Germinal center (tissue), 1 donor: ENCODE results near the gene NPNT.

Experiments
- DNase-seq: peaks from one replicate; pipeline ENCODE4 v3.0.0; 2012; ENCODE audit warnings: mixed read lengths, low spot score

Gene NPNT

DNA sequence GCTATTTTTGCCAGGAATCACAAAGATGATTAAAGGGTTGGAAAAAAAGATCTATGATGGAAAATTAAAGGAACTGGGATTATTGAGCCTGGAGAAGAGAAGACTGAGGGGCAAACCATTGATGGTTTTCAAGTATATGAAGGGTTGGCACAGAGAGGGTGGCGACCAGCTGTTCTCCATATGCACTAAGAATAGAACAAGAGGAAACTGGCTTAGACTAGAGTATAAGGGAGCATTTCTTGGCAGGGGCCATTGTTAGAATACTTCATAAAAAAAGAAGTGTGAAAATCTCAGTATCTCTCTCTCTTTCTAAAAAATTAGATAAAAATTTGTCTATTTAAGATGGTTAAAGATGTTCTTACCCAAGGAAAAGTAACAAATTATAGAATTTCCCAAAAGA, 75.1 kb downstream of the NPNT start:
- no peak for DNase-seq

DNA sequence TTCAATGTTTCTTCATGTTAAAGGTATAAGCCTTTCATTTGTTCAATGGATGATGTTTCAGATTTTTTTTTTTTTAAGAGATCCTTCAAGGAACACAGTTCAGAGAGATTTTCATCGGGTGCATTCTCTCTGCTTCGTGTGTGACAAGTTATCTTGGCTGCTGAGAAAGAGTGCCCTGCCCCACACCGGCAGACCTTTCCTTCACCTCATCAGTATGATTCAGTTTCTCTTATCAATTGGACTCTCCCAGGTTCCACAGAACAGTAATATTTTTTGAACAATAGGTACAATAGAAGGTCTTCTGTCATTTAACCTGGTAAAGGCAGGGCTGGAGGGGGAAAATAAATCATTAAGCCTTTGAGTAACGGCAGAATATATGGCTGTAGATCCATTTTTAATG, 75.8 kb downstream of the NPNT start:
- DNase-seq = no peak

DNA sequence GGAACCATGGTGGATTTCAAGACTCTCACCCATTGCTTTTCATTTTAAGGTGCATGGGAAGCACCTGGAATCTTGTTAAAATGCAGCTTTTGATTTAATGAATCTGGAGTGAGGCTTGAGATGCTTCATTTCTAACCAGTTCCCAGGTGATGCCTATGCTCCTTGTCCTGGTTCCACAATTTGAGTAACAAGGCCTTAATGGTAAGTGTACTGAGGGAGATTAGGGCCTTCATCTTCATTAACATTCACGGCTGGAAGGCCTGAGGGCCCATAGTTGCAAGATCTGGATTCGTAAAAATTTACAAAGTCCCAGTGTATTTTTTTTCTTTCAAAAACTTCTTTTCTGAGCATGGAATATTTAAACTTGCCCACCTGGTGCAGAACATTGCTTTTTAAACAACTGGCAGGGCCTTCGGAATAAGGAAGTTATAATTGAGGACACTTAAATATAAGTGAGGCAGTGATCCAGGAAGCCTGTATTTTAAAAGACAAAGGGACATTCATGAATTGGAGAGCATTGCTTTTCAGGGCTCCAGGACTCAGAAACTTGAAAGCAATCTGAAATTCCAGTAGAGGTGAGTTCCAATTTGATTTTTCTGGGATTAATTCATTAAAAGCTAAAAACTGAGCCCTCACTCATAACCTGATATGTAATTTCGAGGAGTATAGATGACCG, 77.8 kb downstream of the NPNT start:
- no peak for DNase-seq

DNA sequence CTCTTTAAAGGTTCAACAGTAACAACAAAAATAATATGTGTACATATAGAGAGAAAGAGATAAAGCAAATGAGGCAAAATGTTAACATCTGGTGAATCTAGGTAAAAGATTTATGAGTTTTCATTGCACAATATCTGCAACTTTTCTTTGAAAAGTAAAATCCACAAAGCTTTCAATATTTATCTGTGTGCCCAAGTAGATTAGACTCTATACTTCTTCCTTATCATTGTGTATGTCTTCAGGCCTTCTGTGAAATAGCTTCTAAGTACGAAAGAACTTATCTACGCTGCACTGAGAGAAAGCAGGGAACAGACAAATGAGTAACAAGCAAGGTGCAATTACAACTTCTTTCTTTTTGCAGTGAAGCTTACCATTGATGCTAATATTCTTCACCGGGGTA, 81.6 kb downstream of the NPNT start:
- no peak for DNase-seq

DNA sequence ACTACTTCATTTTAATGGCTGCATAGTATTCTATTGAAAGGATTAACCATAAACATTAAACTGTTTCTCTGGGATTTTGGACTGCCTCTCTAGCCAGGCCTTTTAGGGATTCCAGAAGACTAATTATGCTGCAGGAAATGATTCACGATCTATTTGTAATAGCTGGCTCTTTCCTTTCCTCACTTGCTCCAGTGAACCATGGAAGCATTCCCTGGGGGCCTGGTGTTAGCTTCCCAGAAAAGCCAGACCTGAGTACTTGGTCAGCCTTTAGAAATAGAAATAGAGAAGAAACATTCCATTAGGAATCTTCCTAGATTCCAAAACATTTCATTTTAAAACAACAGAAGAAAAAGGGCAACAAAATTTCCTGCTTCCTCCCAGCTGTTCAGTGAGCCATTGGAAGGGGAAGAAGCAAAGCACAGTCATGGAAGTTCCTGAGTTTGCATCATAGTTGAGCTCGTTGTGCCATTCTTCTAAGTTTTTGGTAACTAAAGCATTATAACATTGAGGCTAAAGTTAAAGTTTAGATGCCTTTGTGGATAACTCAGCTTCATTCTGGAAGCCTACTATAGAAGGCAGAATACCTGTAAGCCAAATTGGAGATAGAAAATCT, 83.5 kb downstream of the NPNT start:
- DNase-seq = no peak

DNA sequence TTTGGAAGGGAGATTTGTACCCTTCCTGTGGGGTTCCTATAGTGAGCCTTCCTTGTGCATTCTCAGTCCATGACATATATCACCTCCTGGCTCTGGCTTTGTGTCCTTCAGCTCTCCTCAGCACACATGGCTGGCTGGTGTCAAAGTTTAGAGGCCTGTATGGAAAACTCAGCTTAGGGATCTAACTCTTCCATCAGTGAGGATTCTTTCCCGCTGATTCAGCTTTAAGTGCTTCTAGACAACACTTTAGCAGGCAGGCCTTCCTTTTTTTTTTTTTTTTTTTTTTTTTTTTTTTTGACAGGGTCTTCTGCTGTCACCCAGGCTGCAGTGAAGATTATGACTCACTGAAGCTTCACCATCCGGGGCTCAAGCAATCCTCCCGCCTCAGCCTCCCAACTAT, 84.2 kb downstream of the NPNT start:
- no peak for DNase-seq

DNA sequence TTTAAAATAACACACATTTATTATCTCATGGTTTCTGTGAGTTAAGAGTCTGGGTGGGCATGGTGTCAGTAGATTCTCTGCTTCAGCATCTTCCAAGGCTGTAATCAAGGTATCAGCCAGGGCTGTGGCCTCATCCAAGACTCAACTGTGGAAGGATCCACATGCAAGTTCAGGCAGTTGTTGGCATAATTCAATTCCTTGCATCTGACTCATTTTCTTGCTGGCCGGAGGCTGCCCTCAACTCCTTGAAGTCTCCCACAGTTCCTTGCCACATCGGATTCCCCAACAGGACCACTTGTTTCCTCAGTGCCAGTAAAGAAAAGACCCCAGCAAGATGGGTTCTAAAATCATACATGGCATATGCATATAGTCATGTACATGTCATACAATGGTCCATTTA, 93.4 kb downstream of the NPNT start:
- no peak for DNase-seq

DNA sequence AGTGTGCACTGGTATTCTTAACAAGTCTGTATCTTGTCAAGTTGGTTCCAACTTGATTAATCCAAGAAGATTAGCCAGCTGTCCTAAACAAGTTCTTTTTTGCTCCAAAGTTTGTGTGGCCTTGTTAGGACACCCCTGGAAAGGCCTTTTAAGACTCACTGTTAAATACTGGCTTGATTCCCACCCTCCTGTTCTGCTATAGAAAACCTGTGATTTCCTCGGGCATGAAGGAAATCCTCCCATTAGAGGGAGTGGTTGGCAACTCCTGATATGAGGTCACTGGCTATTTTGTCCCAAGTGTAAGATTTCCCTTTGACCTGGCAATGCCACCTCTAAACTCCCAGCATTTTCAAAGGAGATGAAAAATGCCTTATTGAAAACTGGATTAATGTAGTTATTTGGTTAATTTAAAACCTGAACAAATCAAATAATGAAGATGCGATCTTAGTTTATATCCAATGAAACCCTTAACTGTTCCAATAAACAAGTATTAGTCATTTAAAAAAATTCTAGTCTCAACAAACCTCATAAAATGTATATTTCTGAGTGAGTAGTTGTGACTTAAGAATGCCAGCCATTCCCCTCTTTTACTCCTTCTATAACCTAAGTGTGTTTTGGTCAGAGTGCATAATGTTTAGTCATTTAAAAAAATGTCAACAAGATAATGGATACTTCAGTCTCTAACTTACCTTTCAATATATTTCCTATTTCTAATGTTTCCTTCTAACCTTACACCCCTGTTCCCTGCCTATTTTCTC, 94.4 kb downstream of the NPNT start:
- DNase-seq = no peak

DNA sequence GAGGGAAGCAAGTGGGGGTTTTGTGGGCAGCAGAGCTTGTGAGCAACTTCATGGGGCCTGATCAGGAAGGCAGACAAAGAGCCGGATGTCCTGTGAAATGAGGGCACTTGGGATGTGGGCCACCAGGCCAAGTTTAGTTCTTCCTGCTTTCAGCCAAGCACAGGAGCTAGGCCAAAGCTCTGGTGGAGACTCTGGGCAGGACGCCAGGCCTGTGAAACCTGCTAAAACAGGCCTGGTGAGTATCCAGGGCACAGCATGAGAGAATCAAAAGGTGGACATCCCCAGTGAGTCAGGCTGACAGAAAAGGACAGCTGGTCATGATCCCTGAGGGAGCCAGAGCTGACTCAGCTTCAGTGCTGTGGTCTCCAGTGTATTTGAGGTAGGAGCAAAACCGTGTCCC, 95.7 kb downstream of the NPNT start:
- no peak for DNase-seq

DNA sequence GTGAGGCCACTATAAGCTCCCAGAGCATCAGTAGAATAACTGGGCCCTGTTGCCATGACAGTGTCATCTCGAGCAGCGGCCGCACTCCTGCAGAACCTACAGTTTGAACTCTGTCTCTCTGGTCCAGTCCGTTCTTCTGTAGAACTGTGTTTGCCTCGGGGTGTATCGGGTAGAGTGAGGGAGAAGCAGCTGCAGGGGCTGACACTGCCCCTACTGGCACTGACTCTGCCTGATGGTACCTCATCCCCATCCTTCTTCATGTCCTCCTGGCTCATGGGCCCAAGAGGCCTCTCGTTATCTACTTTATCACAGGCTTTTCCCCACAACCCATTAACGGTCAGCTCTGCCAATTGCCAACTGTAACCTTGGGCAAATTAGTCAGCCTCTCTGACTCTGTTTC, 96.5 kb downstream of the NPNT start:
- no peak for DNase-seq

DNA sequence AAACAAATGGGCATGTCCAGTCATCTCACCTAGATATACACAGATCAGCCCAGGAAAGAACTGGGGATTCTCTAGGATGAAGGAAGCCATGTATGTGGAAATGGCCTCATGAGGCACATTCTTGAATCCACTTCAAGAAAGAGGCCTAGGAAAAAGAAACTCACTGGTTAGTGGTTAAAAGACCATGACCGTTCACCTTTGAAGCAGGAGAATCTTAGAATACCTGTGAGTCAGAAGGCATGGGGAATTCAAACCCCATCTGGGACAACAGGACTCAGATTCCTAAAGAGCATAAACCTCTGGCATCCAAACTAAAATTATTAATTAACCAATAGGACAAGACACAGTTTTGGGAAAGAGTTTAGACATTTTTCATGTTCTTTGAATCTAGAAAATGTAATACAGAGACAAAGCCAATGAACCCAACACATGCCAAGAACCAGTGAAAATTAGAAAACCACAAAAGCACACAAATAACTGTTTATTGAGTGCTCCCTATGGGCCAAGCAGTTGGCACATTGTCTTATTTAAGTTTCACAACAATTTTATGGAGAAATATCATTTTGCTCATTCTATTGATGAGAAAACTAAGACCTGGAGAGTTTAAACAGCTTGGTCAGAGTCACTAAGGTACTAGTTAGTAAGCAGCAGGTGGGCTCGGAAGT, 97.5 kb downstream of the NPNT start:
- DNase-seq = no peak

DNA sequence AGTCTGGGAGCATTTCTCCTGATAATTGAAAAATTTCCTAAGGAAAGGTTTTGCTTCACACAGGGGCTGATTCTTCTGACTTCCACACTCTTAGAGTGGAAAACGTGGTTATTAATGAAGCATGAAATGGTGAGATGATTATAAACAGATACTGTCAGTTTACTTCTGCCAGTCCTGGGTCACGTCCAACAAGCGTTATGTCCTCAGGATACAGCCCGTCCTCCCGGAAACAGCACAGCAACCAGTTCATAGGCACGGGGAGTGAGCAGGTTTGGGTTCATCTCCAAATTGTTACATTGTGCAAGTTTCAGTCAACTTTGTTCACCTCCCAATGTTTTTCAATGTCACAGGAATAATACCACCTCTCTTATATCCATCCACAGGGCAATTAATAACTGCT, 98.8 kb downstream of the NPNT start:
- DNase-seq = no peak

DNA sequence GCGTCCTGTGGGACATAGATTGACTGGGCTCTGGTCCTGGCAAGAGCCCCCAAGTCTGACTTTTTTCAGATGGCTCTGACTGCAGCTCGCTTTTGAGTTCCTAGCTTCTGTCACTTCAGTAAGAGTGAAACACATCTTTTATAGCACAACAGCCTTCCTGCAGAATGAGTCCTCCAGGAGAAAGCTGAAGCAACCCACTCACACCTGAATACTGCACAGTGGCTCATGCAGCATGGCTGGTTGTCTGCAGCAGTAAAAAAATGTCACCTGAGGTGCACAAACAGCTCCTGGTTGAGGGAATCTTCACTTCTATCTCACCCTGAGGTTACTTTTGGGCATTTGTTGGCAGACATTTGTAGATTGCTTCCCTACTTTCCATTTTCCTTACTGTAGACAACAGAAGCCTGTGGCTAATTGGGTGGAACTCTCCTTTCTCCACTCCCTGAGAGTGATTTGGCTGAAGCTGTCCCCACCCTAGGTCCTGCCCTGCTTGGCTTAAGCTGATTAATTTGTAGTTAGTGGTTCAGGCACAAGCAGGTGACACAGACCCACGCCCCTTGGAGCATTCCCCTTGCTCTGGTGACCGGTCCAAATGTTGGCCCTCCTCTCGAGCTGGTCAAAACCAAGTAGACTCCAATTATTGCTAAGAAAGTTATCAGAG, 99.7 kb downstream of the NPNT start:
- no peak for DNase-seq

DNA sequence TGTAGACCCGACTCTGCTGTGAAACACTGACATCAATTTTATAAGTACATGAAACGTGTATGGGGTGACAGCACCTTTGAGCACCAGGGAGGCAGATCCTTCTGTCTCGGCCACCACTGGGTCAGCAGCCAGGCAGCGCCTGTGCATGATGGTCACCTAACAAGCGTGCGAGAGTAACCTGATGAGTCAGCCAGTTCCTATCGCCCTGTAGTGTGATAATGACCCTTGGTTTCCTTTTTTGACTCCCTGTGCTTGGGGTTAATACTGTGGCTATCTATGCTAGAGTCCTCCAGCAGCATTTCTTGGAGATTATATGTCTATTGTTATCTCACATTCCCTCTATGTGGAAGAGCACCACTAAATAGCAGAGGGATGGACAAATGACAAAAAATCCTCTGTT, 101.6 kb downstream of the NPNT start:
- no peak for DNase-seq

DNA sequence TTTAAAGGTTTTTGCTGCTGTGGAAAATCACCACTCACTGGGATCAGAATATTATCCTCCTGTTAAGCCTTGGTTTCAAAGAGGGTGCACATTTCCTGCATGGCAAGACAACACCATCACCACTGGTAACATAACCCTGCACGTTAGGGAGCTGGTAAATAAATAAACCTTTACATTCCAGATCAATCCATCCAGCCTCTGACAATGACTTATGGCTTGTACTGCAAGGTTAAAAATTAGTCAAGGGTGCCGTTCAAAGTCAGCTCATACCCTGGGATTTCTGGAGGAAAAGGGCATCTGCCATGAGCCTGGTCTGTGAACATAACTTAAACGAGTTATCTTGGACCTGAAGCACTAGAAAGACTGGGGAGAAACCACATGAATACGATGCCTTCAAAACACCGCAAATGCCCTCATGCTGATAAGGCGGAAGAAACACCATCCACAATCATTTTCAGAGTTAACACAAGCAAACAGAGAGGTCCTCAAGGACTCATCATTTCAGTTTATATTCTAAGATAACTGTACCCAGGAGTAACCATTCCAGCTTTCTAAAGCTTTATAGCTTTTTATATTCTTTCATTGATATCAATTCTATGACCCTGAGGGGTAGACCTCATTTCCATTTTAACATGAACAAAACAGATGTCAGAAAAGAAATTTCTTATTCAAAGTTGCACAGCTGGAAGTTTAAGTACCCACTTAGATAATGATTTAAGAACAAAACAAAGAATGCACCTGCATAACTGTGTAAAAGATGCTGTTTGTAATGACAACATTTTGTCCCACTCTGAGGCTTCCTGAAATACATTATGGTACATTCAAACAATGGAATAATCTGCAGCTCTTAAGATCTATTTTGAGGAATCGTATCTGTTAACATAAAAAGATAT, 103.1 kb downstream of the NPNT start:
- DNase-seq = no peak

DNA sequence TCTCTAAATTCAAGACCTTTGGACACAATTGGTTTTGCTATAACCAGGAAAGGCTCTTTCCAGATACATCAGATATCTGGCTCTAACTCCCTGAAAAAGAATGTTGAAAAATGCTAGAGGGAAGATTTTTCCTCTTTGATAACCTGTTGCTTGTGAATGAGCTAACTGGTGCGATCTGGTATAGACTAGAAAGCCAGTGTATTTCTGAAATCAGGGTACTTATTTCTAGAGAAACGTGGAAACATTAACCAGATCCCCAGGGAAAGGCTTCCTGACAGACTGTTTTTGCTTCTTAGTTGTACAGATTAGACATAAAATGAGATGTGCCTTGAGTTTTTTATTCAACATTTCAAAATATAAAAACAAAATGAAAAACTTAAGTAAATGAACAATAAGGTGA, 107.7 kb downstream of the NPNT start:
- no peak for DNase-seq

DNA sequence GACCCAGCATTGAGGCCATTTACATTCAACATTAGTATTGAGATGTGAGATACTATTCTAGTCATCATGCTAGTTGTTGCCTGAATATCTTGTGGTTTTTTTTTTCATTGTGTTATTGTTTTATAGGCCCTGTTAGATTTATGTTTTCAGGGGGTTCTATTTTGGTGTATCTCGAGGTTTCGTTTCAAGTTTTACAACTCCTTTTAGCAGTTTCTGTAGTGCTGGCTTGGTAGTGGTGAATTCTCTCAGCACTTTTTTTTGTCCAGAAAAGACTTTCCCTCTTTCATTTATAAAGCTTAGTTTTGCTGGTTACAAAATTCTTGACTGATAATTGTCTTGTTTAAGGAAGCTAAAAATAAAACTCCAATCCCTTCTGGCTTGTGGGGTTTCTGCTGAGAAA, 115.5 kb downstream of the NPNT start:
- DNase-seq = no peak

DNA sequence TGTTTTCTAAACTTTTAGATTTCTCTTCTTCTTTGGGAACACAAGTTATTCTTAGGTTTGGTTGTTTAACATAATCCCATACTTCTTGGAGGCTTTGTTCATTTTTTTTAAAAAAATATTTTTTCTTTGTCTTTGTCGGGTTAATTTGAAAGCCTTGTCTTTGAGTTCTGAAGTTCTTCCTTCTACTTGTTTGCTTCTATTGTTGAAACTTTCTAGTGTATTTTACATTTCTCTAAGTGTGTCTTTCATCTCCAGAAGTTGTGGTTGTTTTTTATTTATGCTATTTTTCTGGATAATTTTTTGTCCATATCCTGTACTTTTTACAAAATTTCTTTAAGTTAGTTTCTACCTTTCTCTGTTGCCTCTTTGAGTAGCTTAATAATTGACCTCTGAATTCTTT, 116.1 kb downstream of the NPNT start:
- no peak for DNase-seq

DNA sequence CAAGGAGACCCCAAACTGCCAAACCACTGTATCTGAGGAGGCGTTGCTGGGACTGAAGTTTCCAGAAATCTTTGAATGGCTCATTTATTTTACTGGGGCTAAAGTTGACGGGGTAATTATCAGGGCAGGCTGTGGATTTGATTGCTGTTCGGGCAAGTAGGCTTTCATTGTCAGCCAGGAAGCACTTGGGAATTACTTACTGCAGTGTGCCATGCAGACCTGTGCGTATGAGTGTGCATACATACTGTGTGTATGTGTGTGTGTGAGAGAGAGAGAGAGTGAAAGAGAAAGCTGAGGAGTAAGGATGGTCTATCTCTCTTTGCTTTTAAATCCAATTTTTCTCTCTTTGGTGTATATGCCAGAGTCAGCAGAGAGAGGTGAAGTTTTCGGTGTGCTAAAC, 122.7 kb downstream of the NPNT start:
- DNase-seq = no peak

DNA sequence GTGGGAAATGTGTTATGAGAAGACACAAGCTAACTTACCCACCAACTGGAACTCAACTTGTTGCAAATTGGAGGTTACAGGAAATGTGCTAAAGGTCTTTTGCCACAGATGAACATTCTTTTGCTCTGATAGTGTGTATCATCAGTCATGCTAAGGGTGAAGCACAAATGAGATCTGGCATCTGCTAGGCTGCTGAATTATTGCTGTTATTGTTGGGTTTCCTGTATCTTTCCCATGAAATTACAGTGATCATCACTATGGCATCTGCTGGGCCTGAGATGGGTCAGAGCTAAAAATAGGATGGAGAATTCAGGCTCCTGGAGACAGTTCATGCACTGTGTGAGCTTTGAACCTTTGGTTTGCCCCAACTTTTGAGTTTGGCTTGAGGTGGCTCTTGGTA, 124.5 kb downstream of the NPNT start:
- DNase-seq = no peak
